OCI-LY1 (cell line): ENCODE data around the gene WDR59.

ENCODE experiments used
- EZH2 ChIP-seq: fragments of 200-600 bp; sonication (generic), shearing (Covaris generic); IDR thresholded peaks from 2 replicates; pipeline ENCODE4 v1.8.0; 2017; ENCODE audit warnings: borderline replicate concordance, mixed run types, mild to moderate bottlenecking, antibody characterized with exemption, low read length, moderate library complexity, mixed read lengths
- TF ChIP-seq, protein P1 (sequence below): fragments of 200-600 bp; sonication (generic), shearing (Covaris generic); IDR thresholded peaks from 2 replicates; pipeline ENCODE4 v1.5.1; 2017; ENCODE audit warnings: mild to moderate bottlenecking, antibody characterized with exemption, low read length, moderate library complexity, mixed read lengths

DNA sequence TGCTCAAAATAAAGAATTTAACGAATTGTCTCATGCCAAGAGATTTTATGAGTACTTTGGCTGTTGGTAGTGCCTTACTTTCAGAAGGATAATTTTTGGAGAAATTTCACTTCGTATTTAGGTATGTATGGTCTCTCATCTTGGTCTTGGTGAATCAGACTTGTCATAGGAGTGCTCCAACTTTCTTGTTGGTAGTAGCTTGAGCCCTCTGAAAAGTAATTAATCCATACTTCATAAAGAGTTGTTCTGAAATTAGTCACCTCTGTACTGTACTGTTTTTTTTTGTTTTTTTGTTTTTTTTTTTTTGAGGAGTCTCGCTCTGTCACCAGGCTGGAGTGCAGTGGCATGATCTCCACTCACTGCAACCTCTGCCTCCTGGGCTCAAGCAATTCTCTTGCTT, 25.5 kb upstream of the WDR59 start:
- TF ChIP-seq, protein P1, sequence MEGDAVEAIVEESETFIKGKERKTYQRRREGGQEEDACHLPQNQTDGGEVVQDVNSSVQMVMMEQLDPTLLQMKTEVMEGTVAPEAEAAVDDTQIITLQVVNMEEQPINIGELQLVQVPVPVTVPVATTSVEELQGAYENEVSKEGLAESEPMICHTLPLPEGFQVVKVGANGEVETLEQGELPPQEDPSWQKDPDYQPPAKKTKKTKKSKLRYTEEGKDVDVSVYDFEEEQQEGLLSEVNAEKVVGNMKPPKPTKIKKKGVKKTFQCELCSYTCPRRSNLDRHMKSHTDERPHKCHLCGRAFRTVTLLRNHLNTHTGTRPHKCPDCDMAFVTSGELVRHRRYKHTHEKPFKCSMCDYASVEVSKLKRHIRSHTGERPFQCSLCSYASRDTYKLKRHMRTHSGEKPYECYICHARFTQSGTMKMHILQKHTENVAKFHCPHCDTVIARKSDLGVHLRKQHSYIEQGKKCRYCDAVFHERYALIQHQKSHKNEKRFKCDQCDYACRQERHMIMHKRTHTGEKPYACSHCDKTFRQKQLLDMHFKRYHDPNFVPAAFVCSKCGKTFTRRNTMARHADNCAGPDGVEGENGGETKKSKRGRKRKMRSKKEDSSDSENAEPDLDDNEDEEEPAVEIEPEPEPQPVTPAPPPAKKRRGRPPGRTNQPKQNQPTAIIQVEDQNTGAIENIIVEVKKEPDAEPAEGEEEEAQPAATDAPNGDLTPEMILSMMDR: no peak
- no peak for TF ChIP-seq EZH2
